GM23248 (cell line): ENCODE results near the gene COQ3. TPM values are rescaled to one million over a fixed set of nuclear protein-coding genes. Genes with fewer than 3 reads are reported as not detected.
A peak's percentile ranks its signal among the peaks of the same experiment; 100 is the strongest.

ENCODE experiments used
- DNase-seq: peaks from one replicate; pipeline ENCODE4 v3.0.0-alpha.2; 2015
- H2AFZ ChIP-seq: fragments of 200-600 bp; sonication (generic); 2 replicates; pipeline ENCODE4 v1.6.1; 2016; ENCODE audit warnings: antibody characterized with exemption
- H3F3A ChIP-seq: fragments of 200-600 bp; sonication (generic); 2 replicates; pipeline ENCODE4 v1.6.1; 2016; ENCODE audit warnings: mild to moderate bottlenecking, antibody characterized with exemption, mixed run types; ENCODE audit not compliant: insufficient read depth
- H3K27ac ChIP-seq: fragments of 200-600 bp; sonication (generic); 2 replicates; pipeline ENCODE4 v1.5.1; 2016; ENCODE audit warnings: mild to moderate bottlenecking
- H3K27me3 ChIP-seq: fragments of 200-600 bp; sonication (generic); replicated peaks from 2 replicates; pipeline ENCODE4 v1.6.1; 2016; ENCODE audit warnings: mild to moderate bottlenecking; ENCODE audit not compliant: insufficient read depth
- H3K36me3 ChIP-seq: fragments of 200-600 bp; sonication (generic); 2 replicates; pipeline ENCODE4 v1.6.1; 2016; ENCODE audit warnings: low read depth, mild to moderate bottlenecking
- H3K4me1 ChIP-seq: fragments of 200-600 bp; sonication (generic); 2 replicates; pipeline ENCODE4 v1.6.1; 2016; ENCODE audit warnings: mild to moderate bottlenecking; ENCODE audit not compliant: insufficient read depth
- H3K4me2 ChIP-seq: fragments of 200-600 bp; sonication (generic); one replicate; pipeline ENCODE4 v1.6.1; 2016; ENCODE audit warnings: mild to moderate bottlenecking; ENCODE audit not compliant: unreplicated experiment
- H3K4me3 ChIP-seq: fragments of 200-600 bp; sonication (generic); 2 replicates; pipeline ENCODE4 v1.5.1; 2016; ENCODE audit warnings: mild to moderate bottlenecking
- H3K79me2 ChIP-seq: fragments of 200-600 bp; sonication (generic); 2 replicates; pipeline ENCODE4 v1.6.1; 2016; ENCODE audit warnings: mild to moderate bottlenecking; ENCODE audit not compliant: insufficient read depth
- H3K9ac ChIP-seq: fragments of 200-600 bp; sonication (generic); 2 replicates; pipeline ENCODE4 v1.6.1; 2016; ENCODE audit warnings: mild to moderate bottlenecking
- H3K9me2 ChIP-seq: fragments of 200-600 bp; sonication (generic); 2 replicates; pipeline ENCODE4 v1.6.1; 2016; ENCODE audit warnings: mixed run types, mild to moderate bottlenecking, moderate library complexity; ENCODE audit not compliant: insufficient read depth
- H3K9me3 ChIP-seq: fragments of 200-600 bp; sonication (generic); one replicate; pipeline ENCODE4 v1.6.1; 2017; ENCODE audit warnings: low read depth
- H4K20me1 ChIP-seq: fragments of 200-600 bp; sonication (generic); 2 replicates; pipeline ENCODE4 v1.6.0; 2016; ENCODE audit not compliant: insufficient read depth
- EZH2 ChIP-seq: fragments of 200-600 bp; sonication (generic); IDR thresholded peaks from 2 replicates; pipeline ENCODE4 v1.6.1; 2018; ENCODE audit warnings: antibody characterized with exemption, mild to moderate bottlenecking; ENCODE audit not compliant: insufficient read depth, poor library complexity, severe bottlenecking
- EZH2phosphoT487 ChIP-seq: fragments of 200-600 bp; sonication (generic); IDR thresholded peaks from 2 replicates; pipeline ENCODE4 v1.6.1; 2018; ENCODE audit warnings: antibody characterized with exemption, moderate library complexity, mild to moderate bottlenecking, low read depth; ENCODE audit not compliant: insufficient read depth
- WGBS, 2 experiments: methylation state at CpG; one replicate each; pipeline ENCODE4 v1.1.6; 2015 to 2017; ENCODE audit warnings: low lambda C conversion rate in 2 of 2, low coverage in 1 of 2; ENCODE audit errors: missing lambda C conversion rate in 2 of 2; 5-methylcytosine and 5-hydroxymethylcytosine counted together
- in situ Hi-C: fragments of 300-500 bp; cut with MboI; formaldehyde crosslinking; loops from 2 replicates; pipeline ENCODE4 v1.15.0; 2020
- polyA plus RNA-seq: library from polyadenylated mRNA; unstranded; fragments of >200 nt; fragmentation: Nextera tagmentation; extraction: Ambion mirVana; gene quantifications from 2 replicates; pipeline ENCODE4 v1.2.1, GENCODE V29; 2016
- total RNA-seq: library from RNA; depleted of rRNA; stranded (reverse); fragments of >200 nt; shearing (Covaris generic); gene quantifications from 2 replicates; pipeline ENCODE4 v1.2.3, GENCODE V29; 2014

Gene COQ3
- total and polyA plus RNA-seq, 2 experiments from 2014 or later = 3.5 to 8.8 TPM

GRCh38 chr6:99415446-99415845 is 21.5 kb upstream of the COQ3 start:
- H3F3A ChIP-seq = no peaks in the 10 kb centered on the region
- H3K27me3 ChIP-seq = no peaks in the 10 kb centered on the region
- H3K9me3 ChIP-seq = no peaks in the 10 kb centered on the region
- peaks cover 13% of the 10 kb centered on the region; the same call in 1 of the 2 replicates for H4K20me1 ChIP-seq
- H3K4me2 ChIP-seq = no peak overlapping the region
- in situ Hi-C loops = no loop called here
- H3K4me3 ChIP-seq = no peak overlapping the region
- no peaks in the 10 kb centered on the region for H3K9me2 ChIP-seq
- H3K79me2 ChIP-seq = peaks cover 100% of the 10 kb centered on the region
- H3K4me1 ChIP-seq = peaks cover 23% of the 10 kb centered on the region
- TF ChIP-seq EZH2 (no peak), EZH2phosphoT487 (no peak)
- no peak overlapping the region for H2AFZ ChIP-seq
- H3K27ac ChIP-seq = no peak overlapping the region
- H3K36me3 ChIP-seq = peaks cover 16% of the 10 kb centered on the region; the same call in 1 of the 2 replicates
- DNase-seq = peak; percentile 32
- H3K9ac ChIP-seq = no peak overlapping the region

- Histone ChIP-seq H3K79me2 (peaks cover 100% of the 10 kb centered on the region), H3F3A (no peaks in the 10 kb centered on the region), H3K4me2 (no peak overlapping the region), H2AFZ (no peak overlapping the region), H3K27ac (no peak overlapping the region), H3K4me1 (peaks cover 20% of the 10 kb centered on the region), H3K36me3 (peaks cover 44% of the 10 kb centered on the region), H3K27me3 (no peaks in the 10 kb centered on the region), H4K20me1 (peaks cover 7% of the 10 kb centered on the region; the same call in 1 of the 2 replicates), H3K9me2 (no peaks in the 10 kb centered on the region), H3K4me3 (no peak overlapping the region), H3K9ac (no peak overlapping the region), H3K9me3 (no peaks in the 10 kb centered on the region)
- no peak for TF ChIP-seq EZH2phosphoT487
- TF ChIP-seq EZH2 = no peak
- DNase-seq = no peak
- in situ Hi-C loops = no loop called here
- 98 to 100% methylated on average over 1 of the region's 1 CpG for WGBS, 2 experiments
Measured at GRCh38 chr6:99412065-99412464, 18.1 kb upstream of the COQ3 start.

GRCh38 chr6:99409672-99410071 is 15.7 kb upstream of the COQ3 start:
- Histone ChIP-seq H3K4me2 (no peak overlapping the region), H3K36me3 (peaks cover 68% of the 10 kb centered on the region), H3K27ac (no peak overlapping the region), H2AFZ (no peak overlapping the region), H4K20me1 (no peaks in the 10 kb centered on the region; the same call in 1 of the 2 replicates), H3K4me1 (no peaks in the 10 kb centered on the region), H3K9me3 (no peaks in the 10 kb centered on the region), H3K79me2 (peaks cover 81% of the 10 kb centered on the region), H3K9ac (no peak overlapping the region), H3K9me2 (no peaks in the 10 kb centered on the region), H3K4me3 (no peak overlapping the region), H3K27me3 (no peaks in the 10 kb centered on the region), H3F3A (no peaks in the 10 kb centered on the region)
- TF ChIP-seq EZH2 = no peak
- DNase-seq = no peak
- in situ Hi-C loops = no loop called here

GRCh38 chr6:99407076-99407475 is 13.1 kb upstream of the COQ3 start:
- H3K79me2 ChIP-seq = peaks cover 55% of the 10 kb centered on the region
- H3K27me3 ChIP-seq = no peaks in the 10 kb centered on the region
- no peaks in the 10 kb centered on the region for H4K20me1 ChIP-seq
- DNase-seq = no peak
- no peak overlapping the region for H3K27ac ChIP-seq
- no peaks in the 10 kb centered on the region for H3K9me3 ChIP-seq
- no peaks in the 10 kb centered on the region for H3K4me1 ChIP-seq
- H3K36me3 ChIP-seq = peaks cover 79% of the 10 kb centered on the region
- peaks cover 5% of the 10 kb centered on the region; the same call in 1 of the 2 replicates for H3F3A ChIP-seq
- no peak overlapping the region for H3K9ac ChIP-seq
- in situ Hi-C loops = no loop called here
- H3K4me3 ChIP-seq = no peak overlapping the region
- TF ChIP-seq EZH2 (no peak), EZH2phosphoT487 (no peak)
- H3K4me2 ChIP-seq = no peak overlapping the region
- 82 to 85% methylated on average over 7 of the region's 7 CpGs for WGBS, 2 experiments
- H2AFZ ChIP-seq = no peak overlapping the region
- H3K9me2 ChIP-seq = no peaks in the 10 kb centered on the region

GRCh38 chr6:99402448-99402847 is 8.5 kb upstream of the COQ3 start:
- Histone ChIP-seq H3K9ac (no peak overlapping the region), H3K4me3 (no peak overlapping the region), H2AFZ (no peak overlapping the region), H3K4me2 (no peak overlapping the region), H3K9me2 (no peaks in the 10 kb centered on the region), H3F3A (peaks cover 37% of the 10 kb centered on the region), H3K27me3 (no peaks in the 10 kb centered on the region), H3K27ac (no peak overlapping the region), H3K36me3 (peaks cover 95% of the 10 kb centered on the region), H3K4me1 (no peaks in the 10 kb centered on the region), H4K20me1 (no peaks in the 10 kb centered on the region), H3K79me2 (peaks cover 8% of the 10 kb centered on the region; the same call in 1 of the 2 replicates), H3K9me3 (no peaks in the 10 kb centered on the region)
- in situ Hi-C loops = no loop called here
- TF ChIP-seq EZH2 (no peak), EZH2phosphoT487 (no peak)
- 97 to 98% methylated on average over 5 of the region's 5 CpGs for WGBS, 2 experiments
- no peak for DNase-seq
